Upper lobe of right lung (tissue), 1 donor: ENCODE data around the gene BEND5. TPM values are rescaled to one million over a fixed set of nuclear protein-coding genes. Genes with fewer than 3 reads are reported as not detected.

Experiments used
- ATAC-seq: fragments of 200-7000 bp; cut with Tn5 transposase; one replicate; pipeline ENCODE4 v1.9.1; 2020; ENCODE audit warnings: mild to moderate bottlenecking, moderate library complexity
- DNase-seq: peaks from one replicate; pipeline ENCODE4 v3.0.0-alpha.2; 2020
- H3K27ac ChIP-seq: fragments of 200-600 bp; one replicate; pipeline ENCODE4 v1.8.0; 2022
- H3K27me3 ChIP-seq: fragments of 200-600 bp; one replicate; pipeline ENCODE4 v1.8.0; 2022; ENCODE audit warnings: mild to moderate bottlenecking
- H3K36me3 ChIP-seq: fragments of 200-600 bp; one replicate; pipeline ENCODE4 v1.8.0; 2022
- H3K4me1 ChIP-seq: fragments of 200-600 bp; one replicate; pipeline ENCODE4 v1.8.0; 2022
- H3K4me3 ChIP-seq: fragments of 200-600 bp; one replicate; pipeline ENCODE4 v1.8.0; 2022; ENCODE audit warnings: mild to moderate bottlenecking
- H3K9me3 ChIP-seq: fragments of 200-600 bp; one replicate; pipeline ENCODE4 v1.8.0; 2022
- intact Hi-C: fragments of 100-400 bp; cut with DNase I; formaldehyde crosslinking; loops from one replicate; pipeline ENCODE4 v1.11.0; 2022
- total RNA-seq: library from RNA; stranded (reverse); fragmentation: NEBNext Ultra II Directional; extraction: Animal tissue kit (Norgen Biotek cat#: 25700); gene quantifications from one replicate; pipeline ENCODE4 v1.2.1, GENCODE V29; 2021
- TF ChIP-seq, protein P1 (sequence below): fragments of 200-600 bp; IDR thresholded peaks from one replicate; pipeline ENCODE4 v1.8.0; 2022; ENCODE audit warnings: antibody characterized with exemption
- donor health status: DM: no; HTN: yes; CAD: no; lungs with severe emphysema.

BEND5 gene
- total RNA-seq, 1 donor from 2014 or later = 3.4 TPM

DNA sequence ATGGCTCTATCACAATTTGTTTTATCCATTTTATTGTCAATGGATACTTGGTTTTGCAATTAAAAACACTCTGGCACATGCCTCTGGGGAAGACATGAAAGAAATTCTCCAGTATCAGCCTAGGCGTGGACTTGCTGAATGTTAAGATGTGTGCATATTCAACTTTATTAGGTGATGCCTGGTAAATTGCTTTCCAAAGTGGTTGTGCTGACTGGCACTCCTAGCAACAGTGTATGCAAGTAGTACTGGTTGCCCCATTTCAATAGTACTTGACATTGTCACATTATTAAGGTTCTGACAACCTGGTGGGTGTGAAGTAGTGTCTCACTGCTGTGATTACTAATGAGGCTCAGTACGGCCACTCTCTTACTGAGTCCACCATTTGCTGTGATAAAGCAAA is 48.1 kb downstream of the BEND5 start:
- TF ChIP-seq, protein P1, sequence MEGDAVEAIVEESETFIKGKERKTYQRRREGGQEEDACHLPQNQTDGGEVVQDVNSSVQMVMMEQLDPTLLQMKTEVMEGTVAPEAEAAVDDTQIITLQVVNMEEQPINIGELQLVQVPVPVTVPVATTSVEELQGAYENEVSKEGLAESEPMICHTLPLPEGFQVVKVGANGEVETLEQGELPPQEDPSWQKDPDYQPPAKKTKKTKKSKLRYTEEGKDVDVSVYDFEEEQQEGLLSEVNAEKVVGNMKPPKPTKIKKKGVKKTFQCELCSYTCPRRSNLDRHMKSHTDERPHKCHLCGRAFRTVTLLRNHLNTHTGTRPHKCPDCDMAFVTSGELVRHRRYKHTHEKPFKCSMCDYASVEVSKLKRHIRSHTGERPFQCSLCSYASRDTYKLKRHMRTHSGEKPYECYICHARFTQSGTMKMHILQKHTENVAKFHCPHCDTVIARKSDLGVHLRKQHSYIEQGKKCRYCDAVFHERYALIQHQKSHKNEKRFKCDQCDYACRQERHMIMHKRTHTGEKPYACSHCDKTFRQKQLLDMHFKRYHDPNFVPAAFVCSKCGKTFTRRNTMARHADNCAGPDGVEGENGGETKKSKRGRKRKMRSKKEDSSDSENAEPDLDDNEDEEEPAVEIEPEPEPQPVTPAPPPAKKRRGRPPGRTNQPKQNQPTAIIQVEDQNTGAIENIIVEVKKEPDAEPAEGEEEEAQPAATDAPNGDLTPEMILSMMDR = no peak
- H3K4me3 ChIP-seq = no peak overlapping the region
- H3K36me3 ChIP-seq = peaks cover 9% of the 10 kb centered on the region
- H3K27ac ChIP-seq = no peak overlapping the region
- no peaks in the 10 kb centered on the region for H3K9me3 ChIP-seq
- intact Hi-C loops = no loop called here
- peak; percentile 32 for ATAC-seq
- DNase-seq = no peak
- H3K27me3 ChIP-seq = no peaks in the 10 kb centered on the region
- no peaks in the 10 kb centered on the region for H3K4me1 ChIP-seq

DNA sequence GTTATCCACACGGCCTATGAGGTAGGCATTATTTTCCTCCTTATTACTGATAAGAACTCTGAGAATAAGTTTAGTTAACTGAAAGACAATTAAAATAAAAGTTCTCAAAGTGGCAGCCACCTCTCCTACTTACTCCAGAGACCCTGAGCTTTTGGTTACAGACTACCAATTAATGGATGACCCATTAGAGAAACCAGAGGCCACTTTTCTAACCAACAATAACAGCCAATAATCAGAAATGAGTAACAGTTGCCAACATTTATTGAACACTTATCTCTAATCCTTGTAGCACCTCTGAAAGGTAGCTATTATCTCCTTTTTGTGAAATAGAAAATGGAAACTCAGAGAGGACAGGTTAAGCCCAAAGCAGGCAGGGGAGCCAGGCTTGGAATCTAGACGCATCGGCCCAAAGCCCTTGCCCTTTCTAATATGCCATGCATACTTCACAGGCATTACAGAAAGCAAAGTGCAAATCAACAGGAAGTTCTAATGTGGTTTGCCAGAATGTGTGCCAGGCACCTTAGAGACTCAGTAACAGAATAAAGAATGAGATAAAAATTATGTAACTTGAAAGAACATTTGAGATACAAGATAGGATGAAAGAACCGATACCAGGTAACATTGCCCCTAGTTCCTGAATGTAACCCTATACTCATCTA is 50.0 kb downstream of the BEND5 start:
- Histone ChIP-seq H3K27ac (no peak overlapping the region), H3K4me1 (no peaks in the 10 kb centered on the region), H3K4me3 (no peak overlapping the region), H3K9me3 (no peaks in the 10 kb centered on the region), H3K27me3 (no peaks in the 10 kb centered on the region), H3K36me3 (peaks cover 5% of the 10 kb centered on the region)
- ATAC-seq = no peak
- intact Hi-C loops = no loop called here
- no peak for DNase-seq
- TF ChIP-seq, protein P1 = no peak

DNA sequence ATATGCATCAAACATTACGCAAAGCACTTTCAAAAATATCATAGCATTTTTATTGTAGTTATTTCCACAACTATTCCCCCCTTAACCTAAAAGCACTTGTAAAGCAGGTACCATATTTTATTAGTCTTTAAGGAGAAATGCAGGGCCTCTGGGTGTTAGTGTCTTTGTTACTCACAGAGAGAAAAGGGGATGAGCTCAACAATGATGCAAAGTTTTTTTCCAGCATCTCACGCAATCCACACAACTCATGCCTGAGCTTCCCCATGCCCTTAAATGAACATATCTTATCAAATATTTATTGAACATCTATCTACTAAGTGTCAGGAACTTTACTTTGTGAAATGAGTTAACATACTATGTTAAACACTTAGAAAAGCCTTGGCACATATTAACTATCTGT is 50.6 kb downstream of the BEND5 start:
- Histone ChIP-seq H3K4me1 (no peaks in the 10 kb centered on the region), H3K36me3 (no peaks in the 10 kb centered on the region), H3K27me3 (no peaks in the 10 kb centered on the region), H3K27ac (no peak overlapping the region), H3K9me3 (no peaks in the 10 kb centered on the region), H3K4me3 (no peak overlapping the region)
- ATAC-seq (no peak), DNase-seq (no peak)
- TF ChIP-seq, protein P1 = no peak
- intact Hi-C loops = no loop called here

DNA sequence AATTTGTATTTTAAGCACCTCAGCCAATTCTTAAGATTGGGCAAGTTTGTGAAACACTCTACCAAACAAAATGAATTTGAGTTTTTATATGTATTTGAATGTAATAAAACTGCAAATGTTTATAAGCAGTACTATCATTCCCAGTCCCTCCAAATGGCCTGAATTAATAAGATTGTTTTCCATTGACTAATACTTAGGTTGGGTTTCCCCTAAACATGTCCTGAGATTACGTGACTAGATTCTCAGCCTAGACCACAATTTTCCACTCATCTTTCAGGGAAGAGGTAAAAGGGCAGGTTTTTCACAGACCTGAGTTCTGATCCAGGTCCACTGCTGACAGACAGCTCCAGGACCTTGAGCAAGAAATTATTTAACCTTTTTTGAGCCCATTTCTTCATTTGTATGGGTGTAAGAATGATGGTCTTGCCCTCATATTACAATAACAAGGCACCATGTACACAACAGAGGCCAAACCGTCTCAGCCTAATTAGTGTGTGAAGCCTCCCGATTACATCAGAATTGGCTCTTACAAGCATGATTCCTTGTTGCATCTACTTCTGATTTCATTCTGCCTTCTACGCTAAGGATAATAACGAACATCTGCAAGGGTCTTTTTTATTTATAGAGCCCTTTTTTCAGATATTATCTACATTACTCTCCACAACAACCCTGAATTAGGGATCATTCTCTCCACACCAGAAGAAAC is 51.2 kb downstream of the BEND5 start:
- ATAC-seq (no peak), DNase-seq (no peak)
- H3K36me3 ChIP-seq = no peaks in the 10 kb centered on the region
- no peak overlapping the region for H3K4me3 ChIP-seq
- intact Hi-C loops = no loop called here
- H3K9me3 ChIP-seq = no peaks in the 10 kb centered on the region
- no peaks in the 10 kb centered on the region for H3K27me3 ChIP-seq
- H3K27ac ChIP-seq = no peak overlapping the region
- TF ChIP-seq, protein P1 = no peak
- H3K4me1 ChIP-seq = no peaks in the 10 kb centered on the region

DNA sequence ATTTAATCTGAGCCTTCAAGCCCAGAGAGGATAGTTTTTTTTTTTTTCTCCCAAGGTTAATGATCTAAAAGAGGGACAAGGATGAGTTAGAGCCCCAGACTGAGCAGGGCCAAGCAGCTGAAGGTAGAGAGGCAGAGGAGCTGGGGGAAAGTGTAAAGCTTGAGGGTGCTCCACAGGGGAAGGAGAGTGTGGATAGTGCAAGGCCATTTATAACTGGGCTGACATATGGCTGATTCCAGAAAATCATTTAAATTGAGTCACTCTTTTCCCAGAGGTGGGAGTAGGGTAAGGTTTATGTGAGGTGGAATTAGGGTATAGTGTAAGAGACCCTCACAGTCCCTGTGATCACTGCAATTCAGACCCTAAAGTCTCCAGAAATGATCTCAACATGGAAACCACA is 55.8 kb downstream of the BEND5 start:
- TF ChIP-seq, protein P1 = no peak
- intact Hi-C loops = no loop called here
- H3K4me1 ChIP-seq = peaks cover 3% of the 10 kb centered on the region
- H3K4me3 ChIP-seq = no peak overlapping the region
- ATAC-seq = no peak
- no peak overlapping the region for H3K27ac ChIP-seq
- no peaks in the 10 kb centered on the region for H3K9me3 ChIP-seq
- DNase-seq = no peak
- H3K36me3 ChIP-seq = no peaks in the 10 kb centered on the region
- H3K27me3 ChIP-seq = no peaks in the 10 kb centered on the region
